NCI-H2081 treated with DMSO at 0.1 percent for 48 hours (cell line): Measurements from ENCODE around the gene MYD88.

Experiments
- DNase-seq: peaks from one replicate; lab custom pipeline; 2025; lab: John Stamatoyannopoulos, UW

Gene MYD88

DNA sequence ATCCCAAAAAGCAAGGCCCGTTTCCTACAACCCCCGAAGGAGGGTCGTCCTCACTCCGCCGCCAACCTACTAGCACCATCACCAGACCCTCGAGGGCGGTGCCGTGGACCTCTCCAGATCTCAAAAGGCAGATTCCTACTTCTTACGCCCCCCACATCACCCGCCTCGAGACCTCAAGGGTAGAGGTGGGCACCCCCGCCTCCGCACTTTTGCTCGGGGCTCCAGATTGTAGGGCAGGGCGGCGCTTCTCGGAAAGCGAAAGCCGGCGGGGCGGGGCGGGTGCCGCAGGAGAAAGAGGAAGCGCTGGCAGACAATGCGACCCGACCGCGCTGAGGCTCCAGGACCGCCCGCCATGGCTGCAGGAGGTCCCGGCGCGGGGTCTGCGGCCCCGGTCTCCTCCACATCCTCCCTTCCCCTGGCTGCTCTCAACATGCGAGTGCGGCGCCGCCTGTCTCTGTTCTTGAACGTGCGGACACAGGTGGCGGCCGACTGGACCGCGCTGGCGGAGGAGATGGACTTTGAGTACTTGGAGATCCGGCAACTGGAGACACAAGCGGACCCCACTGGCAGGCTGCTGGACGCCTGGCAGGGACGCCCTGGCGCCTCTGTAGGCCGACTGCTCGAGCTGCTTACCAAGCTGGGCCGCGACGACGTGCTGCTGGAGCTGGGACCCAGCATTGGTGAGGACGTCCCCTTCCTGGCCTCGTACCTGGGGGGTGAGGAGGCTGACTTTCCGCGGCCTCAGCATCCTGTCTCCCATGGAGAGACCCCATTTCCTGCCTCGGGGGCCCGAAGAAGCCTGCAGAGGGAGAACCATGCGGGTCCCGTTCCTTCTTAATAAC is at the start of gene MYD88:
TSS of gene MYD88 (plus strand) at position 313 of the 842 bp plus-strand sequence. CDS start at position 353, 40 bp downstream.
- DNase-seq = no peak

DNA sequence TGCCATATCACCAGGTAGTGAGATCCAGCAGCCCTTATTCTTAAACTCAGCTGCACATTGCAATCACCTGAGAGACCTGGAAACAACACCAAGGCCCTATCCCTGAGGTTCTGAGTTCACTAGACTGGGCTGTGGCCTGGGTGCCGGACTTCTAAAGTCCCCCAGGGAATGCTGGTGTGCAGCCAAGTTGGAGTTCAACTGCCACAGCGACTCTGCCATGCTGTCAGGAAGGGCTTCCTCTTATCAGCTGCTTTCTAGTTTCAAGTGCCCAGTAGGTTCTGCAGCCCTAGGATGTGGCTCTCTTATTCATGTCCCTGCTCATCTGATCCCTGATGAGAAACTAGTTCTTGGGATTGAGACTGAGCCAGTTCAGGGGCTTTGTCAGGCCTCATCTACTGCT is 49.3 kb upstream of the MYD88 start:
- no peak for DNase-seq

DNA sequence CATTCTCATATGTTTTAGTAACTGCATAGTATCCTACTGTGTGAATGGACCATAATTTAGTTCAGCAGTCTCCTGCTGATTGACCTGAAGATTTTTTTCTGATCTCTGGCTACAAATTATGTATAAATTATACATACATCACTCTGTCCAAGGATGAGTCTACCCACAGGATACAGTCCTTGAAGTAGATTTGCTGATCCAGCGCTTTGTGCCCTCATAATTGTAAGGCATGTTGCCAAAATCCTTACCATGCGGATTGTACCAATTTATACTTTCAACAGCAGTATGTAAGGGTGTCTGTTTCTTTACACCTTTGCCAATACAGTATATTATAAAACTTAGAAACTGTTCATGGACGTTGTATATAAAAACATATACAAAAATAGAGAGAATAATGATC is 48.0 kb upstream of the MYD88 start:
- DNase-seq = no peak

DNA sequence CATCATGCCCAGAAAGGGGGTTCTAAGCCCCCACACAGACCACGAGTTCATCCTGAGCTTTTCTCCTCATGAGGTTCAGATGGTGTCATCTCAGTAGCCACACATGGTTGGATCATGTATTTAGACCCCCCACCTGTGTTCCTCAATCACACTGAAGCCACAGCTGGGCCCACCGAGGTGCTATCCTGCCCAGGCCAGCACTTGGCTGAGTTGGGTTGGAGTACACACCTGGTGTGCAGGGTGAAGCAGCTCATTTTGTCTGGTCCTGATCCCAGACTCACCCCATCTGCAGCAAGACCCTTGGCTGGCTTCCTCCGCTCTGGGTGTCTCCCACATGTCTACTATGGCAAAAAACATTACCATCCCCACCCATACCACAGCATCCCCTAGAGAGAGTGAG is 43.5 kb upstream of the MYD88 start:
- no peak for DNase-seq

DNA sequence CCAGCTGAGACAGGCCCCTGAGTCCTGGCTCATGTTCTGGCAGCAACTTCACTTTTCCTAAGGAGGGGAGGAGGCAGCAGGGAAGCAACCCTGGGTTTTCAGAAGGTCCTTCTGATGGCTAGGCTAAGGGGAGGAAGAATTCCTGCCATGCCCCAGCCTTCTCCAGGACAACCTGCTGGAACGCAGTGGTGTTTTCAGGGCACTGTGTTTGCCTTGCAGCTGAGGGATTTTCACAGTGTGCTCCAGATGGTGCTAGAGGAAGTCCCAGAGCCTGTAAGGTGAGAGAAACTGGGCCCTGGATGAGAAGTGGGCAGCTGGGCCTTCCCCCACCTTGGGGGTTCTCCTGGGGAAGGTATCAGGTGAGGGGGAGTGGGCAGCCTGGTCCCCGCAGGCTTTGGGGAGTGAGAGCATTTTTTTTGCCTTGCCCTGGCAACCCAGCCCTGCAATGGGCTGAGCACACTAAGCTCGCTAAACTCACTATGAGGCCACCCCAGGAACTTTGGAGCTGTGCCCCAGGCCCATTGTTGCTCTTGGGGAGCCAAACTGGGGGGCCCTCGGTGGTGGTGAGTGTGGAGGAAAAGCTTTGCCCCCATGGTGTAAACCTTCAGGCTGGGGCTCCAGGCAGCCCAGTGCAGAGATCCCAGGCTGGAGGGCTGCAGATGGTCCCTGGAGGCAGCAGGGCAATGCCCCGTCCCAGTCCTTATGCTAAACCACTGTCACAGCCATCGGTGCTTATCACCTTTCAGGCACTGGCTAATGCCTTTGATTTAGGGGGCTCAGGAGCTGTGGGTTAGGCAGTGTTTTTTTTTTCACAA is 42.6 kb upstream of the MYD88 start:
- DNase-seq = no peak

DNA sequence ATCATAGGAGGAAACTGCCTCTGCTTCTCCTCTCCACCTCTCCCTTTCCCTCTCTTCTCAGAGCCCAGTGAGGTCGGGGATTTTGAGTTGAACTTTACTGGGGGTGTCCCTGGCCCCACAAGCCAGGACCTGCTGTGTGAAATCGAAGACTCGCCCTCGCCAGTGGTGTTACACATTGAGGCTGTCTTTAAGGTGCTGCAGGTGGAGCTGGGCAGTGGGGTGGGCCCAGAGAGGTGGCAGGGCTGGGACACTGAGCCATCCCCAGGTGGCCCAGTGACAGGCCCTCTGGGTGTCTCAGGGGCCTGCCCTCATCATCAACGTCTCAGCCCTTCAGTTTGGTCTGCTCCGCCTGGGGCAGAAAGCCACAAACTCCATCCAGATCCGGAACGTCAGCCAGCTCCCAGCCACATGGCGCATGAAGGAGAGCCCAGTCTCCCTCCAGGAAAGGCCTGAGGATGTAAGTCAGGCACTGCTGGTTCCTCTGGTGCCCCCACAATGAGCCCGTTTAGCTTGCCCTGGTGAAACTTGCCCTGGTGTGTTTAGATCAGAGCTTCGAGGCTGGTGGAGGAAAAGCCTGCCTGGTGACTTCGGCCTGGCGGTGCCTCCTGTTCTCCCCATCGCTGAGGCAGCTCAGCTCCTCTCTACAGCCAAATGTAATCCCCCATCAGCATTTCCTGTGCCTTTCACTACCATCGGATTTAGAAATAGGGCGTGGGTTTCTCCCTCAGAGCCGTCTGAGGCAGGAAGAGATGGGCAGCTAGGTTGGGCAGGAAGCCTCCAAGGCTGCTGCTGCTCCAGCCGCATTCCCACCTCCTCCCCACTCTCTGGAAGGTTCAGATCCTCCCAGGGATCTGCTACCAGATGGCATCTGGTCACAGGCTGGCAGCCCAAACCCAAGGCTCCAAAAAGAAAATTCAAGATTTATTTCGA is 40.8 kb upstream of the MYD88 start:
- DNase-seq = no peak

DNA sequence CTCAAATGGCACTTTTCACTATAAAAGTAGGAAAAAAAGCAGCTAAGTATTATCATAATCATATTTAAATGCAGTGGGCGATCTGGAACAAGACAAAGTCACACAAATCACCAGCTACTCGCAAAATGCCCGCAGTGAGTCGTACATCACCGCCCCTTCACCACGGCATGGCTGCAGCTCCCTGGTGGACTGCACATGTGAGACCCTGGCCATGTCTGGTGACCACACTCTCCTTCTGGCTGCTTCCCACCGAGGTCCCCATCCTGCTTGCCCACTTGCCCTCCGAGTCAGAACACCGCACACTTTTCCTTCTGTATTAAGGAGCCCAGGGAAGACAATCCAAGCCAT is 40.1 kb upstream of the MYD88 start:
- DNase-seq = no peak

DNA sequence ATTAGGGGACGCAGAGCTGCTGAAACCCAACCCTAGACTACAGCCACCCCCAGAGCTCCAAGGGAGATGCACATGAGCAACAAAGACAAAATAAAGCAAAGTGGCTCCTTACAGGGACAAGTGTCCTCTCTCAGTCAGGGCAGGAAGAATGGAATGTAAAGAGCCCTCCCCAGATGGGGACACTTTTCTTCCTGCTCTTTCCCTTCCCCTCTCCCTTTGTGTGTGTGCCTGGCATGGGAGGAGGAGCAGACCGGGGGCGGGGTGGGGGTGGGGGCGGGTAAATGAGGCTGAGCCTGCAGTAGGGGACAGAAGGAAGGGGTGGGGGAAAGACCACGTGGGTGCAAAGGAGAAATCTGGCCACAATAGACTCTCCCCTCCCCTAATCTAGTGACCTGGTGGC is 38.9 kb upstream of the MYD88 start:
- no peak for DNase-seq

DNA sequence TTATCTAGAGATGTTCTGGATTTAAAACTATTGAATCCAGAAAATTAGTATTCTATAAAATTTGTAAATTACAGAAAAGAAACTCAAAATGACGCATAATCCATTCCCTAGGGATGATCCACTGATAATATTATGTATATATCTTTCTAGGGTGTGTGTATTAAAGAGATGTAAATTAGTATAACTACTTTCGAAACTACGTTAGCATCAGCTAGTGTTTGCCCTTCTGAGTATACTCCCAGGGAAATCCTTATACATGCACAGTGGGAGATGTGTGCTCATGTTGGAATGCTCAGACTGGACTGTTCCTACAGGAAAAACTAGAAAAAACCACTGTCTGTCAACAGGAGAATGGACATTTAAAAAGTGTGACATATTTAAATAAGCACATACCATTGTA is 38.0 kb upstream of the MYD88 start:
- no peak for DNase-seq

DNA sequence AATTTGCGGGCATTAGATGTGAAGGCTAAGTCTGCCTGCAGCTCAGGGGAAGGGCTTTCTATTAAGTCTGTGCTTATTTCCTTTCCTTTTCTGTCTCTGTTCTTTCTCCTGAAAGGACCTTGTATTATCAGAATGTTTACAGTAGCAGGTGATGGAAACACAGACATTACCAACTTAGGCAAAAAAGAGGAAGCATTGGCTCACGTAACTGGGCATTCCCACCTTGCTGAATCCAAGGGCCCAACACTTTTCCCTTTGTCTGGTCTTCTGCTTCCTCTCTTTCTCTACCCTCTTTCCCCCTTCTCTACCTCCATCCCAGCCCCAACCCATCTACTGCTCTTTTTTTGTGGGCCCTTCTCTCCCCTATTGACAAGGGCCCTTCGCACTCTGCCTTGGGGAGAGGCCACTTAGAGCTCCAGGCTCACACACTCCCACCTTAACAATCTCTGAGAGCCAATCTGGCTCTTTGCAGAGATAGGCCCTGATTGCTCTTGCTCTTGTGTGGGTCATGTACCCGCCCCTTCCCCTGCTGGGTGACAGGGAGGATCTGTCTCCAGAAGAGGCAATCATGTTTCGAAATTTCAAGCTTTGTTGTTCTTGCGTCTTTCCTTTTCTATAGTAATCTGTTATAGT is 36.5 kb upstream of the MYD88 start:
- no peak for DNase-seq

DNA sequence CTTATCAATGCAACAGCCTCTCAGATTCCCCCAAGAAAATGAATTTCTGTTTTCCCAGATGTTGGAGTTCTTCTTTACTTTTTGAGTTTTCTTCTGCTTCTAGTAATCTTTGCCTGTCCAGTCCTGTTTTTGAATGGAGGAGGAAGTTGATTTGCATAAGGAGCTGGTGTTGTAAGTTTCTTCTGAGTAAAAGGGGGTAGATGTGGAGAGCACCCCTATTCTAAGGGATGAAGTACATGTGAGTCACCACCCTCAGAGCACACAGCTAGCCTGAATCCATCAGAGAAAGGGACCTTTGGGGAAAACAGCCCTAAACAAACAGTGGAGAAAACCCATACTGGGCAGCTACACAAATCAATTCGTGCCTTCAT is 36.0 kb upstream of the MYD88 start:
- DNase-seq = no peak

DNA sequence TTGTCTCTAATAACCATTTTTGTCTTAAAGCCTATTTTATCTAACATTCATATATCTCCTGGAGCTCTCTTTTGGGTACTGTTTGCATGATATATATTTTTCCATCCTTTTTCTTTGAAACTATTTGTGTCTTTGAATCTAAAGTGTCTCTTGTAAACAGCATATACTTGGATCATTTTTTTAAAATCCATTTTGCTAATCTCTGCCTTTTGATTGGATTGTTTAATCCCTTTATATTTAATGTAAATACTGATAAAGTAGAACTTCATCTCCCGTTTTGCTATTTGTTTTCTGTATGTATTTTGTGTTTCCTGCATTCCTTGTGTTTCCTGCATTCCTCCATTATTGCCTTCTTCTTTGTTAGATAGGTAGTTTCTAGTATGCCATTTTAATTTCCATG is 32.9 kb upstream of the MYD88 start:
- no peak for DNase-seq

DNA sequence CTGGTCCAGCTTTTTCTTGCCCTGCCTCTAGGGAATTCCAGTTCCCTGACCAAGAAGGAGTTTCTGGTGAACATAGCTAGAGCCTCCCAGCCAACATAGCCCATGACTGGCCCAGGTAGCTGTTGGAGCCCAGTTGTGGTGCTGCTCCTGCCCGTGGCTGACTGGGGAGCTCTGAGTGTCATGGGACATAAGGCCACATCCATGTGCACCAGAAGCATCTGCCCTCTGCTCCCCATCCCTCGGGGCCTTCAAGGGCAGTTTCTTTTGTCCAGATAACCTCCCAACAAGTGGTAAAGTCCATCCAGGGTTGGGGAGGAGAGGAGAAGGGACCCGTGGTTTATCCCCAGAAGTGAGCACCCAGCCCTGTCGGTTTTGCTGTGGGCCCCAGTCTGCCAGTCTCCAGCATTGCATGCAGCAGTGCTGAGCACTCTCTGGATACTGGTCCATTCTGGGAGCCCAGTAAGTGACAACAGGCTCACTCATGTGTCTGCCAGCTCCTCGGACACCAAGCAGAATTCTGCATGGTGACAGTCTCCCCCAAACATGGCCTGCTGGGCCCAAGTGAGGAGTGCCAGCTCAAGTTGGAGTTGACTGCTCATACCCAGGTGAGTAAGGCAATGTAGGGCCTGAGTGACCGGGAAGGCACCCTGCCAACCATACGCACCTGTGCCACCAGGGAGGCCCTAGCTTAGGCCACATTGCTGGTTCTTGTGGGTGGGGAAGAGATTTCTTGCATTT is 30.4 kb upstream of the MYD88 start:
- no peak for DNase-seq

DNA sequence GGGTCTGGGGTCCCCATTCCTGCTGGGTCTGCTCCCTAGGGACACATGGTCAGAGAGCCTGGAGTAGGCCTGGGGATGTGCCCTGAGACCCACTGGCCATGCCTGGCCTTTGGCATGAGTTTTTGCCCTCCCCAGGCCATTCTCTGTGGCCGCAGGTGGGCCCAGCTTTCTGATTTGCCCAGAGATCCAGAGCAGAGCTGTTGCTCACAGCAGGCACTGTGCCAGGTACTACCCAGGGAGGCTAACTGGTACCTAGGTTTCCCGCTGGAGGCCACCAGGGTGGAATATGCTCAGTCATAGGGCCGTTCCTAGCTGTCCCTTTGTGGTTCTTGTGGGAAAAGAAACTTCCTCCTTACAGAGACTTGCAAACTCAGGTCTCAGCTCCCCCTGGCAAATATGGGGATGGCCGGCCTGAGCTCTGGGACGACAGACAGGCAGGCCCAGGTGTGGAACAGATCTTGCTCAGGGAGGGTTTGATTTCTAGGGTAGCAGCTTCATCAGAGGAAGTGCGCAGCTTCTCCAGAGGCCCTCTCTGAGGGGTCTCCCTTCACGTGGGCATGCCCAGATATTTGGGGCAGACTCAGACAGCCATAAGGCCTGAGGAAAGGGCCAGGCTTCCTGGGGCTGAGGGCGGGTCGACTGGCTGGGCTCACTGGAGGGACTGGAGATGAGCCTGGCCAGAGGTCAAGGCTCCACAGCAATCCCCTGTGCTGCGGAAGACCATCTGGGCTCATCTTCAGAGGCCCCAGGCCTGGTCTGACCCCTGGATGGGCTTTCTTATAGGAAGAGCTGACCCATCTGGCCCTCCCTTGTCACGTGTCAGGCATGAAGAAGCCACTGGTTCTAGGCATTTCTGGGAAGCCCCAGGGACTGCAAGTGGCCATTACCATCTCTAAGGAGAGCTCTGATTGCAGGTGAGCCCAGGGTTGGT is 29.5 kb upstream of the MYD88 start:
- no peak for DNase-seq

DNA sequence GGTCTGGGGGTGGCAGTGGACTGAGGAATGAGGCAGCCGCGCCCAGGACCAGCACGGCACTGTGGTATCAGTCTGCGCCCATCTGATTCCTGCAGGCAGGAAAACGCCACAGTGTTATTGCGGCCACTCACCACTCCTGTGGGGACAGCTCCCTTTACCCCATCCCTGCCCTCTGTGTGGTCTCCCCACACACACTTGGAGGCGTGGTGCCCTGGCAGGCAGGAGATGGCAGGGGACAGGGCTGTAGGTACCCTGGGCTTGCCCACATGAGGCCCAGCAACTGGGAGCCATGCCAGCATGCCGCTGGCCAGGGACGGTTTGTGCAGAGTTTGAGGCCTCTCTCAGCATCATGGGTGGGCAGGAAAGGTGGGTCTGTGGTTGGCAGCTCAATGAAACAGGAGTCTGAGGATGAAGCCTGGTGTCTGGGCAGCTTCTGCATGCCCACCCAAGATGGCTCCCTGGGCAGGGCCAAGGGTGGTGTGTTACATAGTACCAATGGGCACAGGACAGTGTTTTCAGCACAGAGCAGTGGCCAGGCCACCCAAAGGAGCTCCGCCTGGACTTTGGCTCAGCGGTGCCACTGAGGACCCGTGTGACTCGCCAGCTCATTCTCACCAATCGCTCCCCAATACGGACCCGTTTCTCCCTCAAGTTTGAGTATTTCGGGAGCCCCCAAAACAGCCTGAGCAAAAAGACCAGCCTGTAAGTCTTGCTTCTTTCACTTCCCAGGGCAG is 28.7 kb upstream of the MYD88 start:
- DNase-seq = no peak

DNA sequence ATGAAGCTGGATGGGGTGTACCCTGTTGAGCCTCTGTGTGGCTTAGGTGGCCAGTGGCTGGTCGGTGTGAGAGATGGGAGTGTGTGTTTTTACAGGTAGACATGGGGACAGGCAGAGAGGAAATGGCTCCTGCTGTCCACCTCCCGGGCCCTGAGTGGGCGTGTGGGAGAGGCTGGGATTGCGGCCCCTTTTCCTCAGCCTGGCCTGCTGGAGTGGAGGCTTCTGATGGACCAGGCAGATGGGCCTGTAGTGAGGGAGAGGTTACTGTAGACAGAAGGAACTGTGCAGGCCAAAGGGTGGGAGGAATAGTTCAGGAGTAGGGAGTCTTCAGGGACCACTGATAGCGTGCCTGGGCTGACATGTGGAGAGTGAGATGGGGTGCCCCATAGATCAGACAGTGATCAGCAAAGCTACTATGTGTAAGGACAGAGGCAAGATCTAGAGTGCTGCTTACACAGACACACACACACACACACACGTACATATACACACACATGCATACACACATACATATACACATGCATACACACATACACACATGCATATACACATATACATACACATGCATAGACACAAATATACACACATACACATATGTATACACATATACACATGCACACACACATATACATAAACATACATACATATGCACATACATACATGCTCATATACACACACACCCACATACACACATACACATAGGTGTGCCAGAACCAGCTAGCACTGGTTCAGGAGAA is 28.0 kb upstream of the MYD88 start:
- DNase-seq = no peak

DNA sequence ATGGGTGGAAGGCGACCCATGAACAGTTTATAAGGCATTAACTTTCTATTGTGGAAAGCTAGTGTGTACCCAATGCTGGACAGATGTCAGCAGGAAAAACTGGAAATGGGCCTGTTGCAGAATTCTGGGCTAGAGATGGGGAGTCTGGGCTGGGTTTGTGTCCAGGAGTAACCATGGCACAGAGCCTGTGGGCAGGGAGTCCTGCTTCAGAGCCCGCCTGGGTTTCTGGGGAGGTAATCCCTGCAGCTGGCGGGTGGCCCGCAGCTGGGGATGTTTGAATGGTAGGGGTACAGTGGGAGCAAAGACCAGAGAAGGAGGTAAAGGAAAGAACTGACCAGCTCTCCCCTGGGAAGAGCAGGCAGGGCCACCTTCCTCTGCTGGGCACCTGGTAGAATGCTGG is 27.3 kb upstream of the MYD88 start:
- no peak for DNase-seq

DNA sequence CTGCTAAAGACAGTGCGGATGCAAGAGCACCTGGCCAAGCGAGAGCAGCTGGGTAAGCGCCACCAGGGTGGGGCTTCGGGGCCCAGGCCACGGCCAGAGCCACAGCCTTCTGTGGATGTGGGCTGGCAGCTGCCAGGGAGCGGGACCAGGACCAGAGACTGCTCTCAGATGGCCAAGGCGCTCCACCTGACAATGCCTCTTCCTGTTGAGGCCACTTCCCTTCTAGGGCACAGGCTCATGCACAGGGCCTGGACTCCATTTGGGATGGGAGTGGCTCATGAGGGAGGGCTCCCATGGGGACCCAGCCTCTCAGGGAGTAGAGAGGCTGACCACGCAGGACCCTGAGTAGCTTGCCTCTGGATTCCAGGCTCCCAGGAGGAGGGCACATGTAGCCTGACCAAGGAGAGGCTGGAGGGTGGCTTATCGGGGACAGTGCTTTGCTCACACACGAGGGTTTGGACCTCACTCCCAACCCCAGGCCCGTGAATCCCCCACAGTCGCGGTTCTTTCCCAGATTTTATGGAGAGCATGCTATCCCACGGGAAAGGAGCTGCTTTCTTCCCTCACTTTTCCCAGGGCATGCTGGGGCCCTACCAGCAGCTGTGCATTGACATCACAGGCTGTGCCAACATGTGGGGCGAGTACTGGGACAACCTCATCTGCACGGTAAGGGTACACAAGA is 26.6 kb upstream of the MYD88 start:
- no peak for DNase-seq
